NCI-H2227 treated with DMSO at 0.1 percent for 48 hours (cell line): ENCODE results near the gene GLIS1.

ENCODE experiments used
- DNase-seq: peaks from one replicate; lab custom pipeline; 2025; lab: John Stamatoyannopoulos, UW

Gene GLIS1

DNA sequence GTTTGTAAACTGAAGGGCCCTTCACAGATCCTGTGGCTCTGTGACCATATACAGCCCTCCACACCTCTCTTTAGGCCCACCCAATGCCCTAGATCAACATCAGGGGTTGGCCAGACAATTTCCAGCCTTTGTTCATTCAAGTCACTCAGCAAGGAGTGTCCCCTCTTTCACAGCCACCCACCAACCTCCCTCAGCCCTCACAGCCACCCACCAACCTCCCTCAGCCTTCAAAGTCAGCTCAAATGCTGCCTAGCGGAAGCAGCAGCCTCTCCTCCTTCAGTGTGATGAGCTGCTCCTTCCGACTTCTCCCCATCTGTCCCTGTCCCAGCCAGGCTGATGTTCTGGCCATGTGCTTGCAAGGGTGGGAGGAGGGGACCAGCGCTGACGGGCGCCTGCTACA lies 208.4 kb downstream of the GLIS1 start:
- DNase-seq = no peak

DNA sequence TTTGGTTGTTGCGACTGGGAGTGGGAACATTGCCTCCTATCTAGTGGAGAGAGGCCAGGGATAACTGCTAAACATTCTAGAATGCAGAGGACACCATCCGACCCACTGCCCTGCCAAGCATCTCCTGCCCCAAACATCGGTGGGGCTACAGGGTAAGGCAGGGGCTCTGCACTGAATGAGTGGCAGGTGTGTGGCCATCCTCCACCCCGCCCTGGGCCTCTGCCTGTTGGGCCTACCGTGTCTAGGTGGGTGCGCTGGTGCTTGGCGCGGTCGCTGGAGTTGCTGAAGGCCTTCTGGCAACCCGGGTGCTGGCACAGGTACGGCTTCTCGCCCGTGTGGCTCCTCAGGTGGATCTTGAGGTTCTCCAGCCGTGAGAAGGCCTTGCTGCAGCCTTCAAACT lies 209.4 kb downstream of the GLIS1 start:
- no peak for DNase-seq

DNA sequence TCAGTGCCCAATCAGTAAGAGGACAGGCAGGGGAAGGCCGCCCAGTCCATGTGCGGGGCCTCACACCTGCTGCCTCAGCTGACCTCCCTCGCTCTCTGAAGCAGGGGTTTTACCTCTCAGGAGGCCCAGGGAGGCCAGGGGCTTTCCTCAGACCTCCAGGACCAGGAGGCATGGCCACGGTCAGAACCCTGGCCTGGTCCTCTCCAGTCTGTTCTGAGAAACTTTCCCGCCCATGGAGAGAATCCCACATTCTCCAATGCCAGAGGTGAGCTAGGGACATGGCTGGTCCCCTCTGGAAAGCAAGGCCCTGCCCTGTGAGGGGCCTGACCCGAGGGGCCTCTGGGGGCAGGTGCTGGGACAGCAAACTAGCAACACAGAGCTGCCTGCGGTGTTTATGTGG lies 211.6 kb downstream of the GLIS1 start:
- no peak for DNase-seq

GRCh38 chr1:53526451-53527101 lies 212.4 kb downstream of the GLIS1 start:
- DNase-seq = no peak

DNA sequence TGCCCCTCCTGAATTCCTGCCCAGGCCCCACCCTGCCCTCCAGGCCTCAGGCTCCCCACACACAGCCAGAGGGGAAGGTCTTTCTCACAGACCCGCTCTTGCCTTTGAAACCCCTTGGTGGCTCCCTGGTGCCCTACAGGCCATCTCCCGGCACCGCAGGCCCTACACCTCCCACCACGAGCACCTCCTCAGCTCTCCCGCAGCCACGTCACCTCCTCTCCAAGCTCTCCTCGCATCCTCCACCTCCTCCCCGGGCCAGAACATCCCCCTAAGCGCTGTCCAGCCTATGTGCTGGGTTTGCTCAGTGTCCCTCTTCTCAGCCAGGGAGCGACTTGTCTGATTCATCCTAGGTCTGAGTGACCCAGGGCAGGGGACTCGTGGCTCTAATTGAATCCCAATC lies 213.4 kb downstream of the GLIS1 start:
- no peak for DNase-seq

GRCh38 chr1:53524428-53525375 lies 214.3 kb downstream of the GLIS1 start:
- no peak for DNase-seq

- no peak for DNase-seq
These were observed 216.9 kb downstream of the GLIS1 start for GRCh38 chr1:53521924-53522552.

DNA sequence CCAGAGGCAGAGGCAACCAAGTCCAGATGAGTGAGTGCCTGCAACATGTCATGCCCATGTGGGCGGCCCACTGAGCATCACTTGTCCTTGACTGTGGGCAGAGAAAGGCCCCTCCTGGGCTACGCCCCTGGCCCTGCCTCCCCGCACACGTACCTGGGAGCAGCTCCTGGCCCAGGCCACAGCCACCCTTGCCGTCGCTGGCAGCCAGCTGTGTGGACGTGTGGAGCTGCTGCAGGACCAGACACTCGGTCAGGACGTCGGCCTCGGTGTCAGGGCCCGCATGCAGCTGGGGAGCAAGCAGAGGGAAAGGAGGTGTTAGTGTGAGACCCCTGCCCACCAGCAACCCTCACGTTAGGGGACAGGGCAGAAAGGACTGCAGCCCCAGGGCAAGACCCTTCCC lies 218.5 kb downstream of the GLIS1 start:
- DNase-seq = no peak

DNA sequence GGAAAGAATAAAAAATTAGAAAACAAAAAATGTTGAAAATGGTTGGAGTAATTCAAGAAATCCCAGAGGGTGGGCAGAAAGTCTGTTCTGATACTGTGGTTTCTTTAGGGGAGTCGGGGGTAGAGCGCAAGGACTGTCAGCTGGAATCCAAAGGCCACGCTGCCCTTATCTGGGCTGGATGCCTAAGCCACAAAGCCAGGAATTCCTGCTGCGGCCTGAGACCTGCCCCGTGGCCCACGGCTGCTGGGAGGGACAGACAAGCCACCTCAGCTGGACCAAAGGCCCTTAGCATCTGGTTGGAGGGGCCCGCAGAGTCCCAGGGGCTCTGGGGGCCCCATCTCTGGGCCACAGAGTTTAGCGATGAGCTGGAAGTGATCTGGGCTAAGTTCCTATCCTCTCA lies 219.5 kb downstream of the GLIS1 start:
- no peak for DNase-seq

- DNase-seq = no peak
These were observed 220.2 kb downstream of the GLIS1 start for GRCh38 chr1:53518775-53519174.

- no peak for DNase-seq
These were observed 221.1 kb downstream of the GLIS1 start for GRCh38 chr1:53517821-53518352.

DNA sequence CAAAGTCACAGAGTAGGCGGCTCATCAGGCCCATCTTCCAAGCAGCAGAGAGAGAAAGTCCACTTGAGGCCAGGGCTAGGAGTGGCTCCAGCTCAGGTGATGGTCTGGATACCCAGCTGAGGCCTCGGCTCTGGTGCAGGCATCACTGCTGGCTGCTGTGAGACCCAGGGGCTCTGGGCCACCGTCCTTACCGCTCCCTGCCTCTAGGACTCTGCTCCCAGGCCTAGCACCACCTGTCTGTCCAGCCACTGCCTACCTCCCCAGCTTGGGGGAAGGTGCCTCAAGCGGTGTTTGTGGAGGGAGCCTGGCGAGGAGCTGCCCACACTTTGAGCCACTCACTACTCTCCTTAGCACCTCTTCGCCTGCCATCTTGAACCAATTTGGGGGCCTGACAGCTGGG lies 221.9 kb downstream of the GLIS1 start:
- no peak for DNase-seq

- no peak for DNase-seq
These were observed 222.8 kb downstream of the GLIS1 start for GRCh38 chr1:53516181-53516580.

DNA sequence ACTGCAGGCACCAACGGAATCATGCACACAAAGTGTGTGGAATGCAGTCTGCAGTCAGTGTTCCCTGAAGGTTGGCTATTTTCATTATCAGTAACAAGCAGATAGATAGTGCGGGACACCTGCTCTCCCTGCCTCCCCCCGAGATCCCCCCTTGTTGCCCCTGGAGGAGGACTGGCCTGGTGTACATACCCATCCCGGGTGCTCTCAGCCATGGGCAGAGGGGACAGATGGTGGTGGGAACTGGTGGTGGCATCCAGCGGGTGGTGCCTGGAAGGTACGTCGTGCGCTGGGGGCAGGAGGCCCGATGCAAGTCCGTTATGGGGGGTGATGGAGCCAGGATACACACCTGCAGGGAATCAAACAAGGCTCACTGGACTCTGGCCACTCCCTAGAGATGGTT lies 224.5 kb downstream of the GLIS1 start:
- no peak for DNase-seq

DNA sequence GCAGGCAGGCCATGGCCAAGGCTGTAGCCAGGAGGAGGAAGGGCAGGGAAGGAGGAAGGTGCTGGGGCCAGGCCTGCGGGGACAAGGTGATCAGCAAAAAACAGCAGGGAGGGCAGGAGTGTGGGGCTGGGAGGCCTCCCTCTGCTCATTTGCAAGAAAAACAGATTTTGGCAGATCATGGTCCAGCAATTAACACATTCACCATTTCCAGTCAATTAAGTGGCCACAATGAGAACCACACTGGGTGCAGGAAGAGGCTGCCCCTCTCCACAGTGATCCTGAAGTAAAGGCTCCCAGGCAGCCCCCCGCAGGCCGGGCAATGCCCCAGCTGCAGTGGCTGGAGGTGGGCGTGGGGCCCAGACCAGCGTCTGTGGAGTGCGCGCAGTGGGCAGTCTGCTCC lies 225.1 kb downstream of the GLIS1 start:
- DNase-seq = no peak

GRCh38 chr1:53512807-53513755 lies 225.9 kb downstream of the GLIS1 start:
- no peak for DNase-seq

- no peak for DNase-seq
These were observed 226.8 kb downstream of the GLIS1 start for GRCh38 chr1:53511933-53512806.

- DNase-seq = no peak
These were observed 227.5 kb downstream of the GLIS1 start for GRCh38 chr1:53511323-53511932.

GRCh38 chr1:53510215-53510614 lies 228.7 kb downstream of the GLIS1 start:
- DNase-seq = no peak

GRCh38 chr1:53509775-53510174 lies 229.2 kb downstream of the GLIS1 start:
- no peak for DNase-seq
